Measurements from ENCODE around the gene MYH15. TPM values are rescaled to one million over a fixed set of nuclear protein-coding genes. Genes with fewer than 3 reads are reported as not detected.

MYH15 gene
- total RNA-seq, 1 donor from 2014 or later, result 0.75 TPM

- no peak for DNase-seq (ENCODE audit: low read depth)
- no peak for TF ChIP-seq CTCF (conservative IDR thresholded peaks at IDR 0.05; ENCODE audit: low read depth, low read length)
- no peak overlapping the region for H3K4me3 ChIP-seq (ENCODE audit: low read depth, low read length)
These were observed 60.0 kb downstream of the MYH15 start for GRCh38 chr3:108450444-108450843.

GRCh38 chr3:108448593-108448992, 61.8 kb downstream of the MYH15 start:
- no peak overlapping the region for H3K4me3 ChIP-seq (ENCODE audit: low read depth, low read length)
- DNase-seq (ENCODE audit: low read depth), result no peak
- no peak for TF ChIP-seq CTCF (conservative IDR thresholded peaks at IDR 0.05; ENCODE audit: low read depth, low read length)

GRCh38 chr3:108447096-108447847, 63.1 kb downstream of the MYH15 start:
- no peak for TF ChIP-seq CTCF (conservative IDR thresholded peaks at IDR 0.05; ENCODE audit: low read depth, low read length)
- no peak overlapping the region for H3K4me3 ChIP-seq (ENCODE audit: low read depth, low read length)
- DNase-seq (ENCODE audit: low read depth), result no peak

- no peak for DNase-seq (ENCODE audit: low read depth)
- TF ChIP-seq CTCF (conservative IDR thresholded peaks at IDR 0.05; ENCODE audit: low read depth, low read length), result no peak
- H3K4me3 ChIP-seq (ENCODE audit: low read depth, low read length), result no peak overlapping the region
These were observed 68.1 kb downstream of the MYH15 start for GRCh38 chr3:108442281-108442680.

- TF ChIP-seq CTCF (conservative IDR thresholded peaks at IDR 0.05; ENCODE audit: low read depth, low read length), result no peak
- DNase-seq (ENCODE audit: low read depth), result no peak
- no peak overlapping the region for H3K4me3 ChIP-seq (ENCODE audit: low read depth, low read length)
These were observed 68.9 kb downstream of the MYH15 start for GRCh38 chr3:108441518-108441917.

- no peak for DNase-seq (ENCODE audit: low read depth)
- TF ChIP-seq CTCF (conservative IDR thresholded peaks at IDR 0.05; ENCODE audit: low read depth, low read length), result no peak
- no peak overlapping the region for H3K4me3 ChIP-seq (ENCODE audit: low read depth, low read length)
These were observed 69.3 kb downstream of the MYH15 start for GRCh38 chr3:108441071-108441507.

GRCh38 chr3:108438542-108438941, 71.9 kb downstream of the MYH15 start:
- no peak overlapping the region for H3K4me3 ChIP-seq (ENCODE audit: low read depth, low read length)
- no peak for TF ChIP-seq CTCF (conservative IDR thresholded peaks at IDR 0.05; ENCODE audit: low read depth, low read length)
- DNase-seq (ENCODE audit: low read depth), result no peak
